GM18519 (cell line): ENCODE data around the gene CNPPD1.

ENCODE experiments used
- ATAC-seq: cut with Tn5 transposase; IDR thresholded peaks from one replicate; pipeline ENCODE4 v1.9.1; 2021; ENCODE audit warnings: mild to moderate bottlenecking, moderate library complexity; ENCODE audit not compliant: unreplicated experiment, low FRiP score

The CNPPD1 gene

GRCh38 chr2:219163156-219163555 lies 13.6 kb downstream of the CNPPD1 start:
- ATAC-seq: no peak

- no peak for ATAC-seq
Measured at GRCh38 chr2:219161097-219161496, 15.6 kb downstream of the CNPPD1 start.

GRCh38 chr2:219160186-219161017 lies 16.3 kb downstream of the CNPPD1 start, which contains the start of gene NHEJ1:
Gene NHEJ1, minus strand, starts transcription at chr2:219160815. Its CDS starts 2,453 bp downstream, at chr2:219158362.
- ATAC-seq: peak; percentile 73

GRCh38 chr2:219159771-219160185 lies 16.9 kb downstream of the CNPPD1 start:
- ATAC-seq: no peak

- ATAC-seq: no peak
Measured at GRCh38 chr2:219158586-219158985, 18.1 kb downstream of the CNPPD1 start.

GRCh38 chr2:219158025-219158424 lies 18.7 kb downstream of the CNPPD1 start:
- ATAC-seq: no peak

- ATAC-seq: no peak
Measured at GRCh38 chr2:219157396-219157795, 19.3 kb downstream of the CNPPD1 start.

- no peak for ATAC-seq
Measured at GRCh38 chr2:219155054-219155644, 21.6 kb downstream of the CNPPD1 start.

- ATAC-seq: no peak
Measured at GRCh38 chr2:219149667-219150066, 27.1 kb downstream of the CNPPD1 start.

GRCh38 chr2:219142329-219142728 lies 34.4 kb downstream of the CNPPD1 start:
- no peak for ATAC-seq

GRCh38 chr2:219140722-219141121 lies 36.0 kb downstream of the CNPPD1 start:
- no peak for ATAC-seq

- ATAC-seq: no peak
Measured at GRCh38 chr2:219133976-219134375, 42.7 kb downstream of the CNPPD1 start.

GRCh38 chr2:219131744-219132143 lies 45.0 kb downstream of the CNPPD1 start:
- no peak for ATAC-seq

- ATAC-seq: no peak
Measured at GRCh38 chr2:219131327-219131726, 45.4 kb downstream of the CNPPD1 start.

- no peak for ATAC-seq
Measured at GRCh38 chr2:219129589-219129988, 47.1 kb downstream of the CNPPD1 start.

- ATAC-seq: no peak
Measured at GRCh38 chr2:219128396-219128795, 48.3 kb downstream of the CNPPD1 start.

GRCh38 chr2:219127037-219127635 lies 49.6 kb downstream of the CNPPD1 start:
- no peak for ATAC-seq

- ATAC-seq: no peak
Measured at GRCh38 chr2:219126555-219126954, 50.2 kb downstream of the CNPPD1 start.

GRCh38 chr2:219125886-219126270 lies 50.8 kb downstream of the CNPPD1 start:
- no peak for ATAC-seq

- ATAC-seq: no peak
Measured at GRCh38 chr2:219125225-219125885, 51.4 kb downstream of the CNPPD1 start.
